NCI-H2107 treated with DMSO at 0.1 percent for 48 hours (cell line): ENCODE results near the gene THEM4.
A peak's percentile ranks its signal among the peaks of the same experiment; 100 is the strongest.
"Not testable (repeated sequence)": the region's sequence is repeated elsewhere in the genome, so short reads cannot be mapped to it uniquely, and the experiment has no call there.

ENCODE experiments used
- DNase-seq: peaks from one replicate; lab custom pipeline; 2025; ENCODE audit not compliant: unreplicated experiment; lab: John Stamatoyannopoulos, UW

Gene THEM4

GRCh38 chr1:151935154-151935553 lies 25.8 kb upstream of the THEM4 start:
- DNase-seq, result no peak

- DNase-seq, result peak; percentile 47
These were observed 24.8 kb upstream of the THEM4 start for GRCh38 chr1:151934048-151934493.

- DNase-seq, result no peak
These were observed 15.6 kb upstream of the THEM4 start for GRCh38 chr1:151924691-151925587.

- no peak for DNase-seq
These were observed 14.1 kb upstream of the THEM4 start for GRCh38 chr1:151923422-151923821.

GRCh38 chr1:151920149-151920548 lies 10.8 kb upstream of the THEM4 start:
- DNase-seq, result no peak

GRCh38 chr1:151918819-151919610 lies 9.7 kb upstream of the THEM4 start:
- DNase-seq, result no peak

GRCh38 chr1:151918156-151918555 lies 8.8 kb upstream of the THEM4 start:
- no peak for DNase-seq

- no peak for DNase-seq
These were observed 7.5 kb upstream of the THEM4 start for GRCh38 chr1:151916726-151917370.

GRCh38 chr1:151915061-151915686 lies 5.9 kb upstream of the THEM4 start:
- DNase-seq, result no peak

- no peak for DNase-seq
These were observed 4.8 kb upstream of the THEM4 start for GRCh38 chr1:151914076-151914475.

- DNase-seq, result no peak
These were observed 3.7 kb upstream of the THEM4 start for GRCh38 chr1:151912973-151913372.

- DNase-seq, result no peak
These were observed 1.1 kb downstream of the THEM4 start for GRCh38 chr1:151908228-151908691.

- DNase-seq, result no peak
These were observed 1.8 kb downstream of the THEM4 start for GRCh38 chr1:151907363-151908139.

- not testable (repeated sequence) for DNase-seq
These were observed 3.0 kb downstream of the THEM4 start for GRCh38 chr1:151906324-151906645.

- DNase-seq, result not testable (repeated sequence)
These were observed 3.6 kb downstream of the THEM4 start for GRCh38 chr1:151905443-151906323.

GRCh38 chr1:151905070-151905442 lies 4.3 kb downstream of the THEM4 start:
- no peak for DNase-seq

GRCh38 chr1:151902858-151903257 lies 6.5 kb downstream of the THEM4 start:
- no peak for DNase-seq

- DNase-seq, result not testable (repeated sequence)
These were observed 8.5 kb downstream of the THEM4 start for GRCh38 chr1:151900804-151901203.

- no peak for DNase-seq
These were observed 10.8 kb downstream of the THEM4 start for GRCh38 chr1:151898519-151898991.
